Measurements from ENCODE around the gene BMP2K.
"Not testable (repeated sequence)": the region's sequence is repeated elsewhere in the genome, so short reads cannot be mapped to it uniquely, and the experiment has no call there.

The BMP2K gene

DNA sequence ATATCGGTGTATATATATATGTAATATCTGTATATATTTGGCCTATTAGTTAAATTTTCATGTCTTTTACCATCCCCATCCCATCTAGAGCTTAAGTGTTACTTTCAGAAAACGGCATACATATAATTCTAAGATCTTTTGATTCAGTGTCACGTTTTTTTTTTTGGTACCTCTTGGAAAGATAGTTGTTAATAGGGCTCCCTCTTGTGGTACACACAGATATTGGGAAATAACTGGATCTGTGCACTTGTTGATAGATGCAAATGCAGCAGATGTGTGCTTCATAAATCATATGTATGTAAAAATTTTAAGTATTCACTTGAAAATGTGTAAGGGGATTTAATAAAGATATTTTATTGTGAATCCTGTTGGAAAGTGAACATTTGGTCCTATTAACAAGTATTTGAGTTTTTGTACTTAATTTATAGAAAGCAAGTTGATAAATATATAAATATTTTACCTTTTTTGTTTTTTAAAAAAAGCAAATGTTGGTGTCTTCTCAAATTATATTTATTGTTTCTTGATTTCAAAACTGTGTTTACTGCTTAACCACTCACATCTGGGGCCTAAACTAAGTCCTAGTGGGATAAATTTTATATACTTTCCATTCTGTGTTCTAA lies 88.4 kb downstream of the BMP2K start:
- no peak for DNase-seq

DNA sequence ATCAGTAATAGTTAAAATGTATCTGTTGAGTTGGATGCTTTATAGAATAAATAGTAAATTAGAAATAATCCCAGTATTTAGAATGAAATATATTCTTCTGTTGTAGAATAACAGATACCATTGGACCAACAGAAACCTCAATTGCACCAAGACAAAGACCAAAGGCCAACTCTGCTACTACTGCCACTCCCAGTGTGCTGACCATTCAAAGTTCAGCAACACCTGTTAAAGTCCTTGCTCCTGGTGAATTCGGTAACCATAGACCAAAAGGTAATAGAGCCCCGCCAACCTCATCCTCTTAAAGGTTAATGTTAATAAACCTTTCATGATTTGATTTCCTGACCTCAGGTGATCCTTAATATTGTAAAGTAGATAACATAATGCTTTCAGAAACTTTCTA lies 89.3 kb downstream of the BMP2K start:
- DNase-seq: no peak

DNA sequence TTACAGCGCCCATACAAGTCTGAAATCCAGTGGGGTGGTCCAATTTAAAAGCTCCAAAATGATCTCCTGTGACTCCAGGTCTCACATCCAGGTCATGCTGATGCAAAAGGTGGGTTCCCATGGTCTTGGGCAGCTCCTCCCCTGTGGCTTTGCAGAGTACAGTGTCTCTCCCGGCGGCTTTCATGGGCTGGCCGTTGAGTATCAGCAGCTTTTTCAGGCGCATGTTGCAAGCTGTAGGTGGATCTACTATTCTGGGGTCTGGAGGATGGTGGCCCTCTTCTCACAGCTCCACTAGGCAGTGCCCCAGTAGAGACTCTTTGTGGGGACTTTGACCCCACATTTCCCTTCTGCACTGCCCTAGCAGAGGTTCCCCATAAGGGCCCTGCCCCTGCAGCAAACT lies 92.6 kb downstream of the BMP2K start:
- not testable (repeated sequence) for DNase-seq

DNA sequence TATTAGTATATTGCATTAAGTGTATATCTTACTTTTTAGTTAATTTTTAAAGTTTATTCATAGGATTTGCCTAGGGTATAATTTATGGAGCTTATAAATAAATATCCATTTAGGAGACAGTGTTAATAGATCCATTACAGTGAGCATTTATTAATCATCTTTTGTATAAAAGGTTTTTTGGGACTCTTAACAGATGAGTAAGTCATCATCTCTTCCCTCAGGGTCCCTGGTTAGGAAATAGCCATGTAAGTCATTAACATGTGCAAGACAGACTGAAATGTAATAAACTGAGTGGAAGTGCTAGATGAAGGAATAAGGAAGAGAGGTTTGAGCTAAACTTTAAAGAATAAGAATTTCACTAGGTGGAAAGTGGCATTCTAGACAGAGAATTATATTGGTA lies 93.9 kb downstream of the BMP2K start:
- no peak for DNase-seq

DNA sequence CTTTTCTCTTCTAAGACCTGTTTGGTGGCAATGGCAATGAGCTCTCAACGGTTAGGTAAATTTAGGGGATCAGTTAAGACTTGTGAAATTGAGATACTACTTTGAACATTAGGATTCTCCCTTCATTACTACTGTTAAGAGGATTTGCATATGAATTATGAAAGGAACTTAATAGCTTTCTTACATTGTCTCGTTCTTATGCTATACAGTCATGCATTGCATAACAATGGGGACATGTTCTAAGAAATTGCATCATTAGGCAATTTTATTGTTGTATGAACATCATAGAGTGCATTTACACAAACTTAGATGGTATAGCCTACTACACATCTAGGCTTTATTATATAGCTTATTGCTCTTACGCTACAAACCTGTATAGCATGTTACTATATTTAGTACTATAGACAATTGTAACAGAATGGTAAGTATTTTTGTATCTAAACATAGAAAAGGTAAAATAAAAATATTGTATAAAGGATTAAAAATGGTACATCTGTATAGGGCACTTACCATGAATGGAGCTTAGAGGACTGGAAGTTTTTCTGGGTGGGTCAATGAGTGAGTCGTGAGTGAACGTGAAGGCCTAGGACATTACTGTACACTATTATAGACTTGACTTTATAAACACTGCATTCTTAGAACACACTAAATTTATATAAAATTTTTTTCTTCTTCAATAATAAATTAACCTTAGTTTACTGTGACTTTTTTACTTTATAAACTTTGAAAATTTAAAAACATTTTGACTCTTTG lies 100.6 kb downstream of the BMP2K start:
- DNase-seq: no peak

DNA sequence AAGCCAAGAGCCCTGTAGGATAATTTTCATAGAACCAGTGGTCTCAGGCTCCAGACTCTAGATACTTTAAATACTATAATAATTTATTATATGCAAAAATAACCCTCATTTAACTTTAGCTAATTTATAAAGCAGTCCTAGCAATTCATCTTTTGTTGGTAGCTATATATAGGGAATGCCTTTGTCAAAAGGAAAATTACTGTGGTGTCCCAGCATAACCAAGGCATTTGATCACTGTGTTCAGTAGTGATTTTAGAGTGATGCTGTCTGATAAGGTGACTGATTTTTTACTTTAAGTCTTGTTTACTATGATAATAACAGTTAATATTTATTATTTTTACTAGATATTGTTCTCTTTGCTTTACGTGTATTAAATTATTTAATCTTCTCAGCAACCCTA lies 101.9 kb downstream of the BMP2K start:
- DNase-seq: no peak

DNA sequence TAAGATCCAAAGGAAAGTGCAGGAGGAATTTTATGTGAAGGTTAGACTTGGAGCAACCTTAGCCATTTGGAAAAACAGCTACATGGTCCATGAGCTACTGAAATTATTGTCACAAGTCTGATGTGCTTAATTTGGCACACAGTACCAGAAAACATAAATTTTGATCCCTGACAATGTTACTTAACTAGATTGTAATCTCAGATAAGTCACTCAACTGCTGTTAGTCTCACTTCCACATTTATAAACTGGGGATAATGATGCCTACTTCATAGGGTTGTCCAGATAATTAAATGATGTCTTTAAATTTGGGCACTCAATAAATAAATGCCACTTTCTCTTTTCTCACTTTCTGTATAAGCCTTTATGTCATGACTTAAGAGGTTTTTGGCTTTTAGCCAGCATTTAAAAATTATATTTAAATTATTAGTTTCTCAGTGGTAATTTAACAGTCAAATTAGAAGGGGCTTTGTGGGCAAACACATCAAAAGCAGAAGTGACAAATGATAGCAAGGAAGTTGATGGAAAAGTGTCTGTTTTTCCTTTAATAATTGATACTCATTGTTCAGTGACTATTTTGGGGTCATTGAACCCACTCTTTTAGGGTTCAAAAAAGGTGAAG lies 104.8 kb downstream of the BMP2K start:
- DNase-seq: no peak

DNA sequence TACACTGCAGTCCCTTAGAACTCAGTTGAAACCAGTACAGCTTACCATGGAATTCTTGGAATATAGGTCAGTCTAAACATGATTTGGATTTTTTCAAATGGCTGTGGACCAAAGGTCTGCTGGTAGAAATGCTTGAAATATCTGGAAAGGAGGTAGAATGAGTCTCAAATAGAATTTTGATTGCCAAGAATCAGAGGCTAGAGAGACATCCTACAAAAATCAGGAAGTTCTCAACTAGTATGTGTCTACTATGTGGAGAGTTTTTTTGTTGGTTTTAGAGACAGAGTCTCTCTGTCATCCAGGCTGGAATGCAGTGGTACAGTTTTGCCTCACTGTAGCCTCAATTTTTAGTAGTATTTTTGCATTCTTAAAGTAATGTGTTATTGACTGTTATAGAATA lies 109.4 kb downstream of the BMP2K start:
- no peak for DNase-seq

DNA sequence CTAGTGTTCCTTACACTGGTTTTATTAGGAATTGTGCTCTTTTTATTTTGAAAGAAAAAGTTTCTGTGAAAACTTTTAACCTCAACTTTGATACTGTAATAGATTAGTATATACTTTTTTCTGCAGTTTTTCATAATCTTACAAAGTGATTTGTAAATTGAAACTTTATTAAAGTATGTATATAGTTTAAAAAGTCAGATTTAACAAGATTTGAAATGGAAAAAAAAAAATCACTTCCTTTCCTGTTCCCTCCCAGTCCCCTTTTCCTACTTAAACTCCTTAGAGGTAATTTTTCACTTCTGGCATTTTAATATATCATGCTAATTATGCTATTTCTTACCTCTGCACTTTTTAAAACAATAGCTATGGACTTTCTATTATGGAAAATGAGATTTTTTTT lies 113.8 kb downstream of the BMP2K start:
- DNase-seq: no peak

DNA sequence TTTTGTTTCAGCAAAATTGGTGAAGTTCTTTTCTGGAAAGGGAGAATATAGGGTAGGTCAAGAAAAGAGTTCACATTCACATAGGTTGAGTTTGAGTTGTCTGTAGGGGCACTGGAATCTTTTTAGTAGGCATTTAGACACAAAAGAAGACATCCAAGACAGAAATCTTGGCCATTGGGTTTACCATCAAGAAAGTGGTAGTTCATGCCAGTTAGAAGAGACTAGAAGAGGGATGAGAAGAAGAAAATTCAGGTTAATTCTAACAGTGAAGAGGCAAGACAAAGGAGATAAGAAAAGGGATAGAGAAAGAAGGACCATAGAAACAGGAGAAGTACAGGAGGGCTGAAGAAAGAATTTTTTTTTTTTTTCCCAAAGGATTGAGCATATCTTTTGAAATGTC lies 123.2 kb downstream of the BMP2K start:
- no peak for DNase-seq

DNA sequence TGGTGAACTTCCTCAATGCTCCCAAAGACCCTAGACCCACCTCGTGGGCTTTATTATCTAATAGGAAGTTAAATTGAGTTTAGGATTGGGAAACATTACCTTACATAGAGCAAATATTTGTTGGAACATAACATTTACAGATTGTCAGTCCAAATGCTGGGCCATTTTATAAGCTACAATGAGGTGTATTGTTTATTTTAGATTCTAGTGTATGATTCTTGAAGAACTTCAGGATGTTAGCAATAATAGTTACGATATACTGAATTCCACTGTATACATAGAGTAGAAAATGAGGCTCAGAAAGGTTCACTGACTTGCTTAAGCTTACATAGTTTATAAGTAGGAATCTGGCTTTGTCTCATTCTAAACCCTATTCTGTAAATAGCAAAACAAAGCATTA lies 125.7 kb downstream of the BMP2K start:
- no peak for DNase-seq

DNA sequence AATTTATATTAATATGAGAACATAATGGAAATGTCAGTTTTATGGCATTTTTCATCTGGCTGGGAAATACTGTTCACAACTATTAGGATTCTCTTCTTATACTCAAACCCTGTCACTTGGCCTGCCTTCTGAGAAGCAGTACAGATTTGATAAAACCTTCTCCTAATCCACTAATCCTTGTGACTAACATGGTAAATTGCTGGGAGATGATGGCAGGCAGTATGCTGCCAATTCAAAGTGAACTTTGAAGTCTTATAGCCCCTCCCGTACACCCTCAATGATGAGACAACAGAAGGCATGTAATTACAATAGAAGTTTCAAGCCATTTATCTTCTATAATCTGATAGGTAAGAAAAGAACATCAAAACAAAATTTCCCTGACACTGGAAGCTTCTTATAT lies 126.1 kb downstream of the BMP2K start:
- no peak for DNase-seq

DNA sequence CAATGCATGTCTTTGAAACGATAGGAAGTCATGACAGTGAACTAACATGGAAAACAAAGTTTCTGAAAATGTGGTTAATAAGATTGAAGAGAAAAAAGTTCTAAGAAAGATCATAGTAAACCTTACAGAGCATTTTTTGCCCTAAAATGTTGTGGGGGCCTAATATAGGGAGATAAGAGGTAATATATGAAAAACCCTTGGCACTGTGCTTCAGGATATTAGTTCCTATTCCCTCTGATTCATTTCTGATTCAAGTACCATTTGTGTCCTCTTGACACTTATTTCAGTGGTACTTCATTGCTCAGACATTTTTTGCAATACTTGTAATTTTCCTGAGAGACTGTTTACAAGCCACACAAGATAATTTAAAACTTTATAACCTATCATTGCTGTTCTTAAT lies 128.0 kb downstream of the BMP2K start:
- DNase-seq: no peak

DNA sequence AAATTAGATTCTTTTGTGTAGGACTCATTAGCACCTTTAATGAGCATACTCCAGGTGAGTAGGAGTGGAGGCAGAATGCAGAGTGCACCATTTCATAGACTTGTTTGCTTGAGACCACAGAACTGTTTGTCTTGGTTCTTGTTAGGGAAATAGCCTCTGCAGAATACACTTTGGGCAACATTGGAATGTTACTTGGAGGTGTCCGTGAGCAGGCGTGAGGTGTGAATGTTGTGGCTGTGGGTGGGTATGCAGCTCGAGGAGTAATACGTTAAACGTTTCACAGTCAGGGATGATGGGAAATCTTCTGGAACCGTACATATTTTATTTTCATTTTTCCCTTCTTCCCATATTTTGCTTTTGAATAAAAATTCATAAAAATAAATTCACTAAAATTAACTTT lies 131.5 kb downstream of the BMP2K start:
- DNase-seq: no peak

DNA sequence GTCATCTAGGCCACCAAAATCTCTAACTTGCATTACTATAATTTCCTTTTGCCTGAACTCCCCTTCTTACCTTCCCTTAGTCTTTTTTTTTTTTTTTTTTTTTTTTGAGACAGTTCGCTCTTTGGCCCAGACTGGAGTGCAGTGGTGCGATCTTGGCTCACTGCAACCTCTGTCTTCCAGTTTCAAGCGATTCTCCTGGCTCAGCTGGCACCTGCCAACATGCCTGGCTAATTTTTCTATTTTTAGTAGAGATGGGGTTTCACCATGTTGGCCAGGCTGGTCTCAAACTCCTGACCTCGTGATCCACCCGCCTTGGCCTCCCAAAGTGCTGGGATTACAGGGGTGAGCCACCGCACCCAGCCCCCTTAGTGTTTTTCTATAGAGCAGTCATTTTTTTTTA lies 132.8 kb downstream of the BMP2K start:
- DNase-seq: not testable (repeated sequence)

DNA sequence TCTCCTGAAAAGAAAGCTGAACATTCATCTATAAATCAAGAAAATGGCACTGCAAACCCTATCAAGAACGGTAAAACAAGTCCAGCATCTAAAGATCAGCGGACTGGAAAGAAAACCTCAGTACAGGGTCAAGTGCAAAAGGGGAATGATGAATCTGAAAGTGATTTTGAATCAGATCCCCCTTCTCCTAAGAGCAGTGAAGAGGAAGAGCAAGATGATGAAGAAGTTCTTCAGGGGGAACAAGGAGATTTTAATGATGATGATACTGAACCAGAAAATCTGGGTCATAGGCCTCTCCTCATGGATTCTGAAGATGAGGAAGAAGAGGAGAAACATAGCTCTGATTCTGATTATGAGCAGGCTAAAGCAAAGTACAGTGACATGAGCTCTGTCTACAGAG lies 134.5 kb downstream of the BMP2K start:
- DNase-seq: no peak

DNA sequence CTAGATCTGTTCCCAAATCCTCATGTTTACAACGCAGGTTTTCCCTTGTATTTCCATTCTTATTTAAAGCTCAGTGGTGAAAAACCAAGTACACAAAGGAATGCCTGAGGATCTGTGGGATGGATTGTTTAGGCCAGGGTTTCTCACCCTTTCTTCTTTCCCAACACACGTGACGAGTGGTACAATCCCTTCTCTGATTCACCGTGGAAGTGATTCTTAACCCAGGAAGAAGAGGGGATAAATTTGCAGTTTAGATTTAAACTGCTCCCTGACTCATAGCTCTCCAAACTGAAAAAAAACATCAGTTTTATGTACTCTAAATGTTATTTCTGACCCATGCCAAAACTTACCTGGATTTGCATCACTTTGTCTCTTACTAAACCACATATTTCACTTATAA lies 146.1 kb downstream of the BMP2K start:
- no peak for DNase-seq

DNA sequence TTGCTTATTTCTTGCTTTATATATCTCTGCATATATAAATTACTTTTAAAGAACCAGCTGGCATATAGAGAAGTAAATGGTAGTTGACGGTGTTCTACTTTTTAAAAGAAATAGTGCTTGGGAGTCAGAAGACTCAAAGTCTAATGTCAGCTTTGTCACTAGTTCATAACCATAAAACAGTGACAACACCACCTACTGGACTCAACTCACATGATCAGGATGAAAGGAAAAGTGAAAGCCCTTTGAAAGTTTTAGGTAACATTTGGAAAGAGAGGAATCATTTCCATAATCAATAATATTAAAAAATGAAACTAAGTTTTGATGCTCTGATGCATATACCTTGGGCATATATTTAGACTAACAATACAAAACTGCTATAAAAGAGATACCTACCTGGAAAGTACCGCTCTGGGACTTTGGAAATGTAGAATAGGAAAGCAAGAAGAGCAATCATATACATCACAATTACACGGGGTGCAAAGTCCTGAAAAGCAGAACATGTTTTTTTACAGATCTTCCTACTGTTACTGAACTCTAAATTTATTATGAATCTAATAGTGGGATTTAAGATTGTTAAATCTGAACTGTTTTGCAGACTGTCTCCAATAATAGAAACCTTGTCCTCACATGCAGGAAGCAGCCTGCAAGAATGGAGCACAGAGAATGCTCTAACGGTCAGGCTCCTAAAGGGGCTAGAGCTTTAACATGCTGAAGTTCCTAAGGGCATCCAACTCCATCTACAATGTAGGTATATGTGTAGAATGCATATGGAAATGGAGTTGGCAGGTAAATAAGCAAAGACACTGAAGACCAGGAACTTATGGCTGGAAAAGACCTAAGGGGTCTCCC lies 147.5 kb downstream of the BMP2K start:
- DNase-seq: no peak

DNA sequence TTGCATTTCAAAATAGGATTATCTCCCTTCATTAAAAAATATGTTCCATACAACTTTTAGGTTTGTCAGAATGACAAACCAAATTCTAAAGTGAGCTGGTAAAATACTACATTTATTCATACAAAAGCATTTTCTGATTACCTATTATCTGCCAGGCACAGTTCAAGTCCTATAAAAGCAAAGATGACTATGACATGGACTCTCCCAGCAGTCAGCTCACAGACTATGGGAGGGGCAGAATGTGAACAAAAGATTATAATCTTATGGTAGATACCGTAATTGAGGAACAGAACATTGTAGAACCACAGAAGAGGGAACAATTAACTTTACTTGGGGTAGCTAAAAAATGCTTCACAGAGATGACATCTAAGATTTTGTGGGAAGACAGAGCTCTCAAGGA lies 150.7 kb downstream of the BMP2K start:
- no peak for DNase-seq

DNA sequence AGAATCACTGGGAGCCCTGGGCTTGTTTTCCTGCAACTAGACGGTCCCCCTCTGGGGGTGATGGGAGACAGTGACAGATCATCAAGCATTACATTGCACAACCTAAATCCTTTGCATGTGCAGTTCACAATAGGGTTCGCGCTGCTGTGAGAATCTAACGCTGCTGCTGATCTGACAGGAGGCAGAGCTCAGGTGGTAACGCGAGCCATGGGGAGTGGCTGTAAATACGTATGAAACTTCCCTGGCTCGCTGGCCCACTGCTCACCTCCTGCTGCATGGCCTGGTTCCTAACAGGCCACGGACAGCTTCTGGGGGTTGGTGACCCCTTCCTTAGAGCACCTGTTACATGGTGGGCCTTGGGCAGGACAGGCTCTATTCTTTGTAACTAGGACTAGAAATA lies 152.7 kb downstream of the BMP2K start:
- DNase-seq: no peak

DNA sequence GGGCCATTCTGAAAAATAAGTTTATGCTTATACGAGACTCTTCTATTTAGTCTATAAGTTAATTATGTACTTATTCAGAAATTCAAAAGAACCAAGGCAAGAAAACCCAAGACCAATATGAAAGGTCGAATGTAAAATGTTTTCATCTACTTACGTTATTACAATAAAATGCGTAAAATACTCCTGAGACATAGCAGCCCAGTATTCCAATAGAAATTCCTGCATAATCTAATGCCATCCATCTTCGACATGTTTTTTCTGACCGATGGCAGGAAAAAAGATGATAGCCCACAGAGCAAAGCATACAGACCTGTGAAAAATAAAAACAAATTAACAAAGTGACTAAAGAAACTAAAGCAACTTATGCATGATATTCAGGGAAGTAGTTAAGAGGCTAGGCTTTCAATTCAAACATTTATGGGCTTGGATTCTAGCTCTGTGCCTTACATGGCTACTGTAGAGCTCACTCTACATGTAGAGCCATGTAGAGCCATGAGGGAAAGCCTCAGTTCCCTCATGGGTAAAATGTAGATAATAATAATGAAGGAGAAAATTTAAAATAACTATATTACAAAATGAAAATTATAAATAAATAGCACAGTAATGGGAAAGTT lies 154.0 kb downstream of the BMP2K start:
- DNase-seq: no peak

DNA sequence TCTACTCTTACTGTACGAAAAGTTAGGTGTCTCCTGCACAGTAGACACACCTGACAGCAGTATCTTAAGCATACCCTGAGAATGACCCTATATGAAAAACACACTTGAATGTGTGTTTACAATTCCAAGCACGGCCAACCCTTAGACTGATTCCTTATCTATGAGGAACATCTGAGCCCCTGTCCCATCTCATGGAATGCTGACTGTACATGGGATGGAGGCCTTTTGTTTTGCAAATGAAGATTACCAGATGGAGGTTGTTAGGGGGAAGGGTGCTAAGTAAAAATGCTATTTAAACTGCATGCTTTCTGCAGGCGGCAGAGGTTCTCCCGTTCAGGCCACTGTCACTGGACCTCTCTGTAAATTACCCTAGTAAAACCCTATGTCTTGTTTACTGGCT lies 160.8 kb downstream of the BMP2K start:
- DNase-seq: no peak

DNA sequence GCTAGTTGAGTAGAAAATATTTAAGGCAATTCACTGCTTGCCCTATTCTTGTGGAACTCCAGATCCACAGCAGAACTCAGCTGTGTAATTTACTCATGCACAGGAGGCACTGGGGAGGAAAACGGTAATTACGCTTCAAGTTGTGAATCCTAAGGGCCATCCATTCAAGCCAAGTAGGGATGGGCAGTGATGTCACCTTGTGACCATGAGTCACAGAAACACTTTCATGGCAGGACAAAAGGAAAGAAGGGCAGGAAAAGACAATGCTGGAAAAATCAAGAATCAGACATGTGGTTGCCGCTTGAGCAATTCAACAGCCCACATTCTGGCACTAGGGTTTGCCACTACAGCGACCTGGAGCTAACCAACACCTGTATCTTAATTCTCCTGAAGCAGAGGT lies 161.7 kb downstream of the BMP2K start:
- peak; percentile 69 for DNase-seq

All from islet precursor cell (in vitro differentiated cells).